ENCODE measurements around the gene PCDHGA1.
"Not testable (repeated sequence)": the region's sequence is repeated elsewhere in the genome, so short reads cannot be mapped to it uniquely, and the experiment has no call there.

PCDHGA1 gene

GRCh38 chr5:141383345-141383744 is 53.0 kb downstream of the PCDHGA1 start:
- no peak for DNase-seq

- no peak for DNase-seq
Measured at GRCh38 chr5:141384471-141385267, 54.4 kb downstream of the PCDHGA1 start.

DNA sequence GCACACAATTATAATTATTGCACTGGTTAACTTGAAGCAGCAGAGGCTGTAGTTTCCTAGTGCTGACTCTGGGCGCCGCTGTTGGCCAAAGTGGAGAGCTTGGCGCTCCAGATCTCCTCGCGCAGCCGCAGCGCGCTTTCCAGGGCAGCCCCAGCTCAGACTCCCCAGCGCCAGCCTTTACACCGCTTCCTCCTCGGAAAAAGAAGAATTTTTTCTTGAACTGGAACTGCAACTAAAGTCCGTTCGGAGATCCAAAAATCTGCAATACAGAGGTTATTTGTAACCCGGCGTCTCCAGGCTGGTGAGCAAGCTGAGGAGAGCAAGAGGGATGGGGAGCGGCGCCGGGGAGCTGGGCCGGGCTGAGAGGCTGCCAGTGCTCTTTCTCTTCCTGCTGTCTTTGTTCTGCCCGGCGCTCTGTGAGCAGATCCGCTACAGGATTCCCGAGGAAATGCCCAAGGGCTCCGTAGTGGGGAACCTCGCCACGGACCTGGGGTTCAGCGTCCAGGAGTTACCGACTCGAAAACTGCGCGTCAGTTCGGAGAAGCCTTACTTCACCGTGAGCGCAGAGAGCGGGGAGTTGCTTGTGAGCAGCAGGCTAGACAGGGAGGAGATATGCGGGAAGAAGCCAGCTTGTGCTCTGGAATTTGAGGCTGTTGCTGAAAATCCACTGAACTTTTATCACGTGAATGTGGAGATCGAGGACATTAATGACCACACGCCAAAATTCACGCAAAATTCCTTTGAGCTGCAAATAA is 57.4 kb downstream of the PCDHGA1 start, which contains the start of gene PCDHGB4:
TSS of gene PCDHGB4 (plus strand) at position 142 of the 755 bp plus-strand sequence. CDS start at position 329, 187 bp downstream.
- not testable (repeated sequence) for DNase-seq

GRCh38 chr5:141388661-141389060 is 58.3 kb downstream of the PCDHGA1 start:
- no peak for DNase-seq

GRCh38 chr5:141389153-141390042 is 59.1 kb downstream of the PCDHGA1 start:
- DNase-seq, result no peak

GRCh38 chr5:141392429-141393198 is 62.3 kb downstream of the PCDHGA1 start, which contains the start of gene PCDHGA8:
PCDHGA8 (plus strand) TSS chr5:141392633; CDS start chr5:141392814, 181 bp downstream.
- no peak for DNase-seq

DNA sequence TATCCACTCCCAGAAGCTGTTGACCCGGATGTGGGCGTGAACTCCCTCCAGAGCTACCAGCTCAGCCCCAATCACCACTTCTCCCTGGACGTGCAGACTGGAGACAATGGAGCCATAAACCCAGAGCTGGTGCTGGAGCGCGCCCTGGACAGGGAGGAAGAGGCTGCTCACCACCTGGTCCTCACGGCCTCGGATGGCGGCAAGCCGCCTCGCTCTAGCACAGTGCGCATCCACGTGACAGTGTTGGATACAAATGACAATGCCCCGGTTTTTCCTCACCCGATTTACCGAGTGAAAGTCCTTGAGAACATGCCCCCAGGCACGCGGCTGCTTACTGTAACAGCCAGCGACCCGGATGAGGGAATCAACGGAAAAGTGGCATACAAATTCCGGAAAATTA is 63.0 kb downstream of the PCDHGA1 start:
- DNase-seq, result no peak

DNA sequence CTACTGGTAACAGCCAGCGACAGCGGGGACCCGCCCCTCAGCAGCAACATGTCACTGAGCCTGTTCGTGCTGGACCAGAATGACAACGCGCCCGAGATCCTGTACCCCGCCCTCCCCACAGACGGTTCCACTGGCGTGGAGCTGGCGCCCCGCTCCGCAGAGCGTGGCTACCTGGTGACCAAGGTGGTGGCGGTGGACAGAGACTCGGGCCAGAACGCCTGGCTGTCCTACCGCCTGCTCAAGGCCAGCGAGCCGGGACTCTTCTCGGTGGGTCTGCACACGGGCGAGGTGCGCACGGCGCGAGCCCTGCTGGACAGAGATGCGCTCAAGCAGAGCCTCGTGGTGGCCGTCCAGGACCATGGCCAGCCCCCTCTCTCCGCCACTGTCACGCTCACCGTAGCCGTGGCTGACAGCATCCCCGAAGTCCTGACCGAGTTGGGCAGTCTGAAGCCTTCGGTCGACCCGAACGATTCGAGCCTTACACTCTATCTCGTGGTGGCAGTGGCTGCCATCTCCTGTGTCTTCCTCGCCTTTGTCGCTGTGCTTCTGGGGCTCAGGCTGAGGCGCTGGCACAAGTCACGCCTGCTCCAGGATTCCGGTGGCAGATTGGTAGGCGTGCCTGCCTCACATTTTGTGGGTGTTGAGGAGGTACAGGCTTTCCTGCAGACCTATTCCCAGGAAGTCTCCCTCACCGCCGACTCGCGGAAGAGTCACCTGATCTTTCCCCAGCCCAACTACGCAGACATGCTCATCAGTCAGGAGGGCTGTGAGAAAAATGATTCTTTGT is 64.3 kb downstream of the PCDHGA1 start:
- not testable (repeated sequence) for DNase-seq

- not testable (repeated sequence) for DNase-seq
Measured at GRCh38 chr5:141397756-141398551, 67.6 kb downstream of the PCDHGA1 start, which contains the start of gene PCDHGB5. PCDHGB5 (plus strand) TSS chr5:141397947; CDS start chr5:141398128, 181 bp downstream.

DNA sequence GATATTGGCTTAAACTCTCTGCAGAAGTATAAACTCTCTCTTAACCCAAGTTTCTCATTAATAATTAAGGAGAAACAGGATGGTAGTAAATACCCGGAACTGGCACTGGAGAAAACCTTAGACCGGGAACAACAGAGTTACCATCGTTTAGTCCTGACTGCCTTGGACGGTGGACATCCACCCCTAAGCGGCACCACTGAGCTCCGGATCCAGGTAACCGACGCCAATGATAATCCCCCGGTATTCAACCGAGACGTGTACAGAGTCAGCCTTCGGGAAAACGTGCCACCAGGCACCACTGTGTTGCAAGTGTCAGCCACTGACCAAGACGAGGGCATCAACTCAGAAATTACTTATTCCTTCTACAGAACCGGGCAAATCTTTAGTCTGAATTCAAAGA is 68.3 kb downstream of the PCDHGA1 start:
- DNase-seq, result no peak

DNA sequence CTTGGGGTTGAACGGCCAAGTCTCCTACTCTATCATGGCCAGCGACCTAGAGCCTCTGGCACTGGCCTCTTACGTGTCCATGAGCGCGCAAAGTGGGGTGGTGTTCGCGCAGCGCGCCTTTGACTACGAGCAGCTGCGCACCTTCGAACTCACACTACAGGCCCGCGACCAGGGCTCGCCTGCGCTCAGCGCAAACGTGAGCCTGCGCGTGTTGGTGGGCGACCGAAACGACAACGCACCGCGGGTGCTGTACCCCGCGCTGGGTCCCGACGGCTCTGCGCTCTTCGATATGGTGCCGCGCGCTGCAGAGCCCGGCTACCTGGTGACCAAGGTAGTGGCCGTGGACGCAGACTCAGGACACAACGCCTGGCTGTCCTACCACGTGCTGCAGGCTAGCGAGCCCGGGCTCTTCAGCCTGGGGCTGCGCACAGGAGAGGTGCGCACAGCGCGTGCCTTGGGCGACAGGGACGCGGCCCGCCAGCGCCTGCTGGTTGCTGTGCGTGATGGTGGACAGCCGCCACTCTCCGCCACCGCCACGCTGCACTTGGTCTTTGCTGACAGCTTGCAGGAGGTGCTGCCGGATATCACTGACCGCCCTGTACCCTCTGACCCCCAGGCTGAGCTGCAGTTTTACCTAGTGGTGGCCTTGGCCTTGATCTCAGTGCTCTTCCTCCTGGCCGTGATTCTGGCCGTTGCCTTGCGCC is 69.4 kb downstream of the PCDHGA1 start:
- no peak for DNase-seq

GRCh38 chr5:141402553-141403243 is 72.4 kb downstream of the PCDHGA1 start, which contains the start of gene PCDHGA9:
PCDHGA9 (plus strand) TSS chr5:141402778; CDS start chr5:141402953, 175 bp downstream.
- no peak for DNase-seq

GRCh38 chr5:141403387-141403786 is 73.1 kb downstream of the PCDHGA1 start:
- no peak for DNase-seq

- not testable (repeated sequence) for DNase-seq
Measured at GRCh38 chr5:141407790-141408505, 77.6 kb downstream of the PCDHGA1 start, which contains the start of gene PCDHGB6. PCDHGB6 (plus strand) TSS chr5:141408021; CDS start chr5:141408203, 182 bp downstream.

DNA sequence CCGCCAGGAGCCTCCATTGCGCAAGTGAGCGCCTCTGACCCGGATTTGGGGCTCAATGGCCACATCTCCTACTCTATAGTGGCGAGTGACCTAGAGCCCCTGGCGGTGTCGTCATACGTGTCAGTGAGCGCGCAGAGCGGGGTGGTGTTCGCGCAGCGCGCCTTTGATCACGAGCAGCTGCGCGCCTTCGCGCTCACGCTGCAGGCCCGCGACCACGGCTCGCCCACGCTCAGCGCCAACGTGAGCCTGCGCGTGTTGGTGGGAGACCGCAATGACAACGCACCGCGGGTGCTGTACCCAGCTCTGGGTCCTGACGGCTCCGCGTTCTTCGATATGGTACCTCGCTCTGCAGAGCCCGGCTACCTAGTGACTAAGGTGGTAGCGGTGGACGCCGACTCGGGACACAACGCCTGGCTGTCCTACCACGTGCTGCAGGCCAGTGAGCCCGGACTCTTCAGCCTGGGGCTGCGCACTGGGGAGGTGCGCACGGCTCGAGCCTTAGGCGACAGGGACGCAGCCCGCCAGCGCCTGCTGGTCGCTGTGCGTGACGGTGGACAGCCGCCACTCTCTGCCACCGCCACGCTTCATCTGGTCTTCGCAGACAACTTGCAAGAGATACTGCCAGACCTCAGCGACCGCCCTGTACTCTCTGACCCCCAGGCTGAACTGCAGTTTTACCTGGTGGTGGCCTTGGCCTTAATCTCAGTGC is 79.4 kb downstream of the PCDHGA1 start:
- DNase-seq, result no peak

GRCh38 chr5:141411575-141411974 is 81.3 kb downstream of the PCDHGA1 start:
- no peak for DNase-seq

- DNase-seq, result no peak
Measured at GRCh38 chr5:141412854-141413539, 82.7 kb downstream of the PCDHGA1 start, which contains the start of gene PCDHGA10. PCDHGA10 (plus strand) TSS chr5:141412987; CDS start chr5:141413176, 189 bp downstream.
